Fibroblast of lung (primary cell): ENCODE data around the gene DNAJC13.

Experiments used
- CTCF ChIP-seq, 2 donors: IDR thresholded peaks in 1 of 2; conservative IDR thresholded peaks in 1 of 2; 1 replicate in 1 of 2; 2 replicates in 1 of 2; pipeline ENCODE4 v1.5.1; 2011 to 2012; ENCODE audit warnings: low read length in 2 of 2, control low read depth in 1 of 2, inconsistent platforms in 1 of 2, low read depth in 1 of 2, mild to moderate bottlenecking in 1 of 2
- EZH2 ChIP-seq: IDR thresholded peaks from 2 replicates; pipeline ENCODE4 v1.5.1; 2012; ENCODE audit warnings: low read length, control low read depth, mild to moderate bottlenecking; ENCODE audit errors: missing control alignments

- TF ChIP-seq EZH2 (no peak), CTCF (conservative IDR thresholded peaks at IDR 0.05 in 1 of 2, IDR thresholded peaks at IDR 0.05 in 1 of 2; ENCODE audit: low read depth in 1 of 2, low read length in 2 of 2) (no peak)
Observed at GRCh38 chr3:132380920-132381319, 36.4 kb upstream of the DNAJC13 start.
